HG03159 (cell line): Measurements from ENCODE around the gene MPG.
"Not testable (repeated sequence)": the region's sequence is repeated elsewhere in the genome, so short reads cannot be mapped to it uniquely, and the experiment has no call there.

Source experiments
- ATAC-seq: cut with Tn5 transposase; IDR thresholded peaks from one replicate; pipeline ENCODE4 v1.9.1; 2021; ENCODE audit warnings: mild to moderate bottlenecking, moderate library complexity; ENCODE audit not compliant: unreplicated experiment

Gene MPG

GRCh38 chr16:106623-107324 is 28.7 kb downstream of the MPG start:
- ATAC-seq: no peak

GRCh38 chr16:112153-112840 is 34.3 kb downstream of the MPG start:
- no peak for ATAC-seq

GRCh38 chr16:114327-114726 is 36.3 kb downstream of the MPG start:
- ATAC-seq: no peak

GRCh38 chr16:116015-116414 is 38.0 kb downstream of the MPG start:
- ATAC-seq: no peak

GRCh38 chr16:117379-118365 is 39.6 kb downstream of the MPG start:
- no peak for ATAC-seq

GRCh38 chr16:118857-119256 is 40.8 kb downstream of the MPG start:
- ATAC-seq: no peak

GRCh38 chr16:119295-119694 is 41.3 kb downstream of the MPG start:
- ATAC-seq: no peak

GRCh38 chr16:119835-120491 is 41.9 kb downstream of the MPG start:
- ATAC-seq: no peak

GRCh38 chr16:120756-121155 is 42.7 kb downstream of the MPG start:
- ATAC-seq: no peak

- ATAC-seq: no peak
These were observed 44.3 kb downstream of the MPG start for GRCh38 chr16:122361-122760.

- ATAC-seq: not testable (repeated sequence)
These were observed 45.7 kb downstream of the MPG start for GRCh38 chr16:123558-124350.

- ATAC-seq: no peak
These were observed 47.0 kb downstream of the MPG start for GRCh38 chr16:125011-125410.

GRCh38 chr16:129075-129474 is 51.0 kb downstream of the MPG start:
- no peak for ATAC-seq

GRCh38 chr16:130533-131173 is 52.6 kb downstream of the MPG start:
- ATAC-seq: no peak

GRCh38 chr16:132120-132519 is 54.1 kb downstream of the MPG start:
- ATAC-seq: no peak

- no peak for ATAC-seq
These were observed 55.7 kb downstream of the MPG start for GRCh38 chr16:133716-134115.
